K562 (cell line): ENCODE measurements around the gene SVBP. TPM values are rescaled to one million over a fixed set of nuclear protein-coding genes. Genes with fewer than 3 reads are reported as not detected.
A peak's percentile ranks its signal among the peaks of the same experiment; 100 is the strongest.

ENCODE experiments used
- ATAC-seq: fragments of 200-7000 bp; cut with Tn5 transposase; 3 replicates; pipeline ENCODE4 v1.9.1; 2020; ENCODE audit warnings: moderate library complexity
- BruUV-seq: library from RNA; stranded (reverse); fragments of 400-500 nt; replicated peaks from 2 replicates; lab custom pipeline; 2021; lab: Mats Ljungman, UMichigan
- CTCF ChIA-PET: fragments of 300-600 bp; formaldehyde crosslinking; extraction: SDS; loops from one replicate; lab custom pipeline; 2021; ENCODE audit warnings: low intra/inter-chr PET ratio; lab: Yijun Ruan, JAX
- POLR2A ChIA-PET: fragments of 300-600, 350-650 bp; sonication (Branson Sonifier 250); formaldehyde crosslinking; extraction: SDS; loops from one replicate; lab custom pipeline; 2021; ENCODE audit warnings: antibody characterized with exemption, inconsistent platforms; lab: Yijun Ruan, JAX
- DNase-seq, 4 experiments: peaks; one replicate each; pipeline versions ENCODE4 v3.0.0 to v3.0.0-alpha.2; 2011 to 2018; ENCODE audit warnings: low spot score in 3 of 4, mixed read lengths in 3 of 4; ENCODE audit errors: extremely low read depth in 1 of 4
- FAIRE-seq: peaks from 2 replicates; lab custom pipeline; 2011; peaks lifted over from hg19 to GRCh38; lab: Jason Lieb, UNC
- H2AFZ ChIP-seq: 2 replicates; pipeline ENCODE4 v1.6.0; 2011; ENCODE audit warnings: low read depth, low read length, control low read depth, inconsistent platforms
- H3K27ac ChIP-seq: fragments of 200-600 bp; 3 replicates; pipeline ENCODE4 v1.8.0; 2011; ENCODE audit warnings: low read depth, mild to moderate bottlenecking, control low read depth, inconsistent platforms, low read length, moderate library complexity, mixed read lengths; ENCODE audit errors: extremely low read depth
- H3K27me3 ChIP-seq, 2 experiments: fragments of 300-600 bp in 1 of 2; 2 replicates in 1 of 2; 3 replicates in 1 of 2; pipeline versions ENCODE4 v1.6.0 to v1.8.0; 2011; ENCODE audit warnings: inconsistent platforms in 2 of 2, low read length in 2 of 2, mild to moderate bottlenecking in 1 of 2, mixed read lengths in 1 of 2, moderate library complexity in 1 of 2; ENCODE audit not compliant: control insufficient read depth in 2 of 2, insufficient read depth in 2 of 2
- H3K36me3 ChIP-seq: fragments of 300-600 bp; 3 replicates; pipeline ENCODE4 v1.8.0; 2011; ENCODE audit warnings: mild to moderate bottlenecking, low read length, inconsistent platforms; ENCODE audit not compliant: control insufficient read depth, insufficient read depth
- H3K4me1 ChIP-seq, 2 experiments: fragments of 200-600 bp in 1 of 2; replicated peaks in 1 of 2; 2 replicates in 1 of 2; 3 replicates in 1 of 2; pipeline versions ENCODE4 v1.5.1 to v1.8.0; 2011; ENCODE audit warnings: inconsistent platforms in 2 of 2, low read length in 2 of 2, mild to moderate bottlenecking in 1 of 2, mixed read lengths in 1 of 2, moderate library complexity in 1 of 2; ENCODE audit not compliant: control insufficient read depth in 2 of 2, insufficient read depth in 2 of 2
- H3K4me2 ChIP-seq: 2 replicates; pipeline ENCODE4 v1.6.1; 2011; ENCODE audit warnings: low read length, control low read depth, inconsistent platforms, mixed read lengths; ENCODE audit not compliant: insufficient read depth
- H3K4me3 ChIP-seq: fragments of 200-600 bp; sonication (generic), shearing (Covaris generic); 2 replicates; pipeline ENCODE4 v1.5.1; 2016; ENCODE audit warnings: control low read depth, inconsistent platforms
- H3K79me2 ChIP-seq: fragments of 200-600 bp; 3 replicates; pipeline ENCODE4 v1.8.0; 2011; ENCODE audit warnings: low read length, inconsistent platforms; ENCODE audit not compliant: control insufficient read depth, insufficient read depth
- H3K9ac ChIP-seq, 2 experiments: 2 replicates each; pipeline versions ENCODE4 v1.6.0 to v1.6.1; 2011; ENCODE audit warnings: low read depth in 2 of 2, low read length in 2 of 2, control low read depth in 1 of 2, inconsistent platforms in 1 of 2, mild to moderate bottlenecking in 1 of 2, mixed read lengths in 1 of 2; ENCODE audit not compliant: insufficient read depth in 1 of 2
- H3K9me1 ChIP-seq: one replicate; pipeline ENCODE4 v1.6.0; 2011; ENCODE audit warnings: inconsistent platforms, mild to moderate bottlenecking, low read length, moderate library complexity; ENCODE audit not compliant: control insufficient read depth, insufficient read depth
- H3K9me3 ChIP-seq: replicated peaks from 2 replicates; pipeline ENCODE4 v1.5.1; 2011; ENCODE audit warnings: low read depth, low read length, inconsistent platforms; ENCODE audit not compliant: control insufficient read depth, insufficient read depth
- H4K20me1 ChIP-seq: replicated peaks from 2 replicates; pipeline ENCODE4 v1.6.1; 2011; ENCODE audit warnings: low read length, inconsistent platforms, mixed read lengths; ENCODE audit not compliant: control insufficient read depth, insufficient read depth
- RCOR1 ChIP-seq, 2 experiments: IDR thresholded peaks; 2 replicates each; pipeline ENCODE4 v1.6.1; 2012; ENCODE audit warnings: low read depth in 2 of 2, low read length in 2 of 2, borderline replicate concordance in 1 of 2, improper control_type of control experiment in 1 of 2
- SMAD1 ChIP-seq: fragments of 150-350 bp; IDR thresholded peaks from 2 replicates; pipeline ENCODE4 v1.6.1; 2014; ENCODE audit warnings: low read length, low read depth; ENCODE audit not compliant: partially characterized antibody
- SMAD4 ChIP-seq: fragments of 250-450 bp; sonication (Bioruptor Pico); conservative IDR thresholded peaks from 2 replicates; pipeline ENCODE4 v1.8.0; 2021; ENCODE audit warnings: inconsistent platforms, mild to moderate bottlenecking, moderate library complexity
- ZNF589 ChIP-seq: fragments of 200-800 bp; sonication (Bioruptor generic); IDR thresholded peaks from 2 replicates; pipeline ENCODE4 v1.6.1; 2016; ENCODE audit warnings: low read depth, missing genetic modification characterization, missing compliant biosample characterization
- whole genome bisulfite sequencing: fragments of 100-300 bp; shearing (Covaris generic); methylation state at CpG from one replicate; pipeline ENCODE4 v1.1.6; 2016; ENCODE audit warnings: low coverage, mixed read lengths; ENCODE audit not compliant: insufficient coverage; ENCODE audit errors: missing lambda C conversion rate; 5-methylcytosine and 5-hydroxymethylcytosine counted together
- in situ Hi-C: fragments of 300-500 bp; cut with MboI; formaldehyde crosslinking; loops from 4 replicates; pipeline ENCODE4 v1.15.0; 2018; ENCODE audit warnings: inconsistent platforms, mixed read lengths
- intact Hi-C: fragments of 100-400 bp; cut with micrococcal nuclease; formaldehyde crosslinking; loops from 2 replicates; pipeline ENCODE4 v1.14.2; 2022
- polyA plus RNA-seq, 8 experiments: library from polyadenylated mRNA; depleted of rRNA in 4 of 8; stranded (reverse) in 5 of 8; unstranded in 3 of 8; fragments of >200 nt; fragmentation: Nextera tagmentation in 2 of 8; fragmentation: Illumina TruSeq in 1 of 8; extraction: Ambion mirVana in 2 of 8; extraction: Trizol in 1 of 8; gene quantifications; 2 replicates each; pipeline versions ENCODE4 v1.2.1 to v1.2.3, GENCODE V29; 2011 to 2014; ENCODE audit warnings: inconsistent platforms in 1 of 8, missing spikeins in 1 of 8
- total RNA-seq, 7 experiments: library from RNA; depleted of rRNA in 6 of 7; stranded (reverse); fragments of >200 nt in 6 of 7; fragmentation: Illumina TruSeq in 2 of 7; extraction: Trizol in 2 of 7; gene quantifications; 2 replicates each; pipeline versions ENCODE4 v1.2.1 to v1.2.3, GENCODE V29; 2011 to 2021; ENCODE audit warnings: low replicate concordance in 1 of 7
- TF ChIP-seq, protein P1 (sequence below): sonication (generic); formaldehyde crosslinking; IDR thresholded peaks from 2 replicates; pipeline ENCODE4 v1.8.0; 2022; ENCODE audit warnings: mild to moderate bottlenecking, missing genetic modification reagents
- TF ChIP-seq, protein P2 (sequence below): fragments of 450-650 bp; IDR thresholded peaks from 2 replicates; pipeline ENCODE4 v1.6.1; 2016; ENCODE audit warnings: mild to moderate bottlenecking, moderate library complexity

SVBP gene
- total and polyA plus RNA-seq, 9 of the 15 experiments (the other 6 are each of a cell fraction or from before 2014, with no cell fraction given), result 31.7 to 49.7 (median 40.0) TPM

- TF ChIP-seq, protein P1, sequence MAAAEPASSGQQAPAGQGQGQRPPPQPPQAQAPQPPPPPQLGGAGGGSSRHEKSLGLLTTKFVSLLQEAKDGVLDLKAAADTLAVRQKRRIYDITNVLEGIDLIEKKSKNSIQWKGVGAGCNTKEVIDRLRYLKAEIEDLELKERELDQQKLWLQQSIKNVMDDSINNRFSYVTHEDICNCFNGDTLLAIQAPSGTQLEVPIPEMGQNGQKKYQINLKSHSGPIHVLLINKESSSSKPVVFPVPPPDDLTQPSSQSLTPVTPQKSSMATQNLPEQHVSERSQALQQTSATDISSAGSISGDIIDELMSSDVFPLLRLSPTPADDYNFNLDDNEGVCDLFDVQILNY (CRISPR knock-in tag), result no peak
- TF ChIP-seq ZNF589 (no peak), SMAD1 (peak; percentile 27)
Measured at GRCh38 chr1:42846257-42847110, 29.3 kb upstream of the SVBP start, which contains the start of gene ZNF691 (continued).

DNA sequence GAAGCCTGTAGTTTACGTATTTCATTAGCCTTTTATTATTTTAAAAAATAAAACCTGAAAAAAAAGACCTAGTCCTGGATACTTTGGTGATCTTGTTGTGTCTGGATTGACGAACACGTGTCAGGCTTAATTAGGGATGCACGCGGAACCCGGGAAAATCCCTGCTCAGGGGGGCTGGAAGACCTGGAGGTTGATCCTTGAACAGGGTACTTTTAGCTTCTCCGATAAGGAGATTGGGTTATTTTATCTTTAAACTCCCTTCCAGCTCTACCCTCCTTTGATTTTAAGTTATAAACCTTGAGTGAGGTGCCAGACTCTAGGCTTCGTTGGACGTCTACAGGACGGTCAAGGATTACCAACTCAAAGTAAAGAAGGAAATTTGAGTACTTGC, 28.7 kb upstream of the SVBP start:
- Histone ChIP-seq H3K27ac (peak overlapping the region; percentile 43), H3K9me3 (no peaks in the 10 kb centered on the region), H3K4me2 (peak overlapping the region; percentile 96), H3K4me3 (peak overlapping the region; percentile 70), H3K9ac (peak overlapping the region; percentile 72 to 86; a peak in 3 of 4 replicates), H3K4me1 (peaks cover 14 to 32% of the 10 kb centered on the region in 2 experiments), H3K36me3 (peaks cover 56% of the 10 kb centered on the region), H3K79me2 (peaks cover 34% of the 10 kb centered on the region), H3K9me1 (no peaks in the 10 kb centered on the region), H2AFZ (peak overlapping the region; percentile 89), H3K27me3 (no peaks in the 10 kb centered on the region), H4K20me1 (no peaks in the 10 kb centered on the region)
- FAIRE-seq (no peak), DNase-seq (no peak), ATAC-seq (peak; percentile 16)
- intact Hi-C loops (loop anchor here (2.0 to 5.0 kb wide), 2 partner anchors 21 to 79 kb away; partner anchors contain the start of genes C1orf50 and P3H1), in situ Hi-C loops (no loop called here)
- BruUV-seq, result TSS peak; percentile 89
- under 1% methylated on average over 10 of the region's 10 CpGs for WGBS
- CTCF ChIA-PET, result no interaction called here
- POLR2A ChIA-PET, result interaction anchor here (0.5 to 6.4 kb wide), 17 partner anchors 10 to 457 kb away, joined by 3 to 94 read pairs (median 4); partner anchors contain the start of genes C1orf50, ERMAP, P3H1 and SVBP
- no peak for TF ChIP-seq RCOR1 (IDR thresholded peaks at IDR 0.05; ENCODE audit: borderline replicate concordance in 1 of 2, low read depth in 2 of 2, low read length in 2 of 2)
- peak; percentile 31 for TF ChIP-seq SMAD4 (CRISPR knock-in tag)
- TF ChIP-seq, protein P2, sequence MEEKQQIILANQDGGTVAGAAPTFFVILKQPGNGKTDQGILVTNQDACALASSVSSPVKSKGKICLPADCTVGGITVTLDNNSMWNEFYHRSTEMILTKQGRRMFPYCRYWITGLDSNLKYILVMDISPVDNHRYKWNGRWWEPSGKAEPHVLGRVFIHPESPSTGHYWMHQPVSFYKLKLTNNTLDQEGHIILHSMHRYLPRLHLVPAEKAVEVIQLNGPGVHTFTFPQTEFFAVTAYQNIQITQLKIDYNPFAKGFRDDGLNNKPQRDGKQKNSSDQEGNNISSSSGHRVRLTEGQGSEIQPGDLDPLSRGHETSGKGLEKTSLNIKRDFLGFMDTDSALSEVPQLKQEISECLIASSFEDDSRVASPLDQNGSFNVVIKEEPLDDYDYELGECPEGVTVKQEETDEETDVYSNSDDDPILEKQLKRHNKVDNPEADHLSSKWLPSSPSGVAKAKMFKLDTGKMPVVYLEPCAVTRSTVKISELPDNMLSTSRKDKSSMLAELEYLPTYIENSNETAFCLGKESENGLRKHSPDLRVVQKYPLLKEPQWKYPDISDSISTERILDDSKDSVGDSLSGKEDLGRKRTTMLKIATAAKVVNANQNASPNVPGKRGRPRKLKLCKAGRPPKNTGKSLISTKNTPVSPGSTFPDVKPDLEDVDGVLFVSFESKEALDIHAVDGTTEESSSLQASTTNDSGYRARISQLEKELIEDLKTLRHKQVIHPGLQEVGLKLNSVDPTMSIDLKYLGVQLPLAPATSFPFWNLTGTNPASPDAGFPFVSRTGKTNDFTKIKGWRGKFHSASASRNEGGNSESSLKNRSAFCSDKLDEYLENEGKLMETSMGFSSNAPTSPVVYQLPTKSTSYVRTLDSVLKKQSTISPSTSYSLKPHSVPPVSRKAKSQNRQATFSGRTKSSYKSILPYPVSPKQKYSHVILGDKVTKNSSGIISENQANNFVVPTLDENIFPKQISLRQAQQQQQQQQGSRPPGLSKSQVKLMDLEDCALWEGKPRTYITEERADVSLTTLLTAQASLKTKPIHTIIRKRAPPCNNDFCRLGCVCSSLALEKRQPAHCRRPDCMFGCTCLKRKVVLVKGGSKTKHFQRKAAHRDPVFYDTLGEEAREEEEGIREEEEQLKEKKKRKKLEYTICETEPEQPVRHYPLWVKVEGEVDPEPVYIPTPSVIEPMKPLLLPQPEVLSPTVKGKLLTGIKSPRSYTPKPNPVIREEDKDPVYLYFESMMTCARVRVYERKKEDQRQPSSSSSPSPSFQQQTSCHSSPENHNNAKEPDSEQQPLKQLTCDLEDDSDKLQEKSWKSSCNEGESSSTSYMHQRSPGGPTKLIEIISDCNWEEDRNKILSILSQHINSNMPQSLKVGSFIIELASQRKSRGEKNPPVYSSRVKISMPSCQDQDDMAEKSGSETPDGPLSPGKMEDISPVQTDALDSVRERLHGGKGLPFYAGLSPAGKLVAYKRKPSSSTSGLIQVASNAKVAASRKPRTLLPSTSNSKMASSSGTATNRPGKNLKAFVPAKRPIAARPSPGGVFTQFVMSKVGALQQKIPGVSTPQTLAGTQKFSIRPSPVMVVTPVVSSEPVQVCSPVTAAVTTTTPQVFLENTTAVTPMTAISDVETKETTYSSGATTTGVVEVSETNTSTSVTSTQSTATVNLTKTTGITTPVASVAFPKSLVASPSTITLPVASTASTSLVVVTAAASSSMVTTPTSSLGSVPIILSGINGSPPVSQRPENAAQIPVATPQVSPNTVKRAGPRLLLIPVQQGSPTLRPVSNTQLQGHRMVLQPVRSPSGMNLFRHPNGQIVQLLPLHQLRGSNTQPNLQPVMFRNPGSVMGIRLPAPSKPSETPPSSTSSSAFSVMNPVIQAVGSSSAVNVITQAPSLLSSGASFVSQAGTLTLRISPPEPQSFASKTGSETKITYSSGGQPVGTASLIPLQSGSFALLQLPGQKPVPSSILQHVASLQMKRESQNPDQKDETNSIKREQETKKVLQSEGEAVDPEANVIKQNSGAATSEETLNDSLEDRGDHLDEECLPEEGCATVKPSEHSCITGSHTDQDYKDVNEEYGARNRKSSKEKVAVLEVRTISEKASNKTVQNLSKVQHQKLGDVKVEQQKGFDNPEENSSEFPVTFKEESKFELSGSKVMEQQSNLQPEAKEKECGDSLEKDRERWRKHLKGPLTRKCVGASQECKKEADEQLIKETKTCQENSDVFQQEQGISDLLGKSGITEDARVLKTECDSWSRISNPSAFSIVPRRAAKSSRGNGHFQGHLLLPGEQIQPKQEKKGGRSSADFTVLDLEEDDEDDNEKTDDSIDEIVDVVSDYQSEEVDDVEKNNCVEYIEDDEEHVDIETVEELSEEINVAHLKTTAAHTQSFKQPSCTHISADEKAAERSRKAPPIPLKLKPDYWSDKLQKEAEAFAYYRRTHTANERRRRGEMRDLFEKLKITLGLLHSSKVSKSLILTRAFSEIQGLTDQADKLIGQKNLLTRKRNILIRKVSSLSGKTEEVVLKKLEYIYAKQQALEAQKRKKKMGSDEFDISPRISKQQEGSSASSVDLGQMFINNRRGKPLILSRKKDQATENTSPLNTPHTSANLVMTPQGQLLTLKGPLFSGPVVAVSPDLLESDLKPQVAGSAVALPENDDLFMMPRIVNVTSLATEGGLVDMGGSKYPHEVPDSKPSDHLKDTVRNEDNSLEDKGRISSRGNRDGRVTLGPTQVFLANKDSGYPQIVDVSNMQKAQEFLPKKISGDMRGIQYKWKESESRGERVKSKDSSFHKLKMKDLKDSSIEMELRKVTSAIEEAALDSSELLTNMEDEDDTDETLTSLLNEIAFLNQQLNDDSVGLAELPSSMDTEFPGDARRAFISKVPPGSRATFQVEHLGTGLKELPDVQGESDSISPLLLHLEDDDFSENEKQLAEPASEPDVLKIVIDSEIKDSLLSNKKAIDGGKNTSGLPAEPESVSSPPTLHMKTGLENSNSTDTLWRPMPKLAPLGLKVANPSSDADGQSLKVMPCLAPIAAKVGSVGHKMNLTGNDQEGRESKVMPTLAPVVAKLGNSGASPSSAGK, result peak; percentile 42
